NCI-H128 (cell line): ENCODE measurements around the gene FAM83E.
A peak's percentile ranks its signal among the peaks of the same experiment; 100 is the strongest.

Experiments used
- DNase-seq: peaks from one replicate; lab custom pipeline; 2025; ENCODE audit not compliant: unreplicated experiment; lab: John Stamatoyannopoulos, UW

FAM83E gene

DNA sequence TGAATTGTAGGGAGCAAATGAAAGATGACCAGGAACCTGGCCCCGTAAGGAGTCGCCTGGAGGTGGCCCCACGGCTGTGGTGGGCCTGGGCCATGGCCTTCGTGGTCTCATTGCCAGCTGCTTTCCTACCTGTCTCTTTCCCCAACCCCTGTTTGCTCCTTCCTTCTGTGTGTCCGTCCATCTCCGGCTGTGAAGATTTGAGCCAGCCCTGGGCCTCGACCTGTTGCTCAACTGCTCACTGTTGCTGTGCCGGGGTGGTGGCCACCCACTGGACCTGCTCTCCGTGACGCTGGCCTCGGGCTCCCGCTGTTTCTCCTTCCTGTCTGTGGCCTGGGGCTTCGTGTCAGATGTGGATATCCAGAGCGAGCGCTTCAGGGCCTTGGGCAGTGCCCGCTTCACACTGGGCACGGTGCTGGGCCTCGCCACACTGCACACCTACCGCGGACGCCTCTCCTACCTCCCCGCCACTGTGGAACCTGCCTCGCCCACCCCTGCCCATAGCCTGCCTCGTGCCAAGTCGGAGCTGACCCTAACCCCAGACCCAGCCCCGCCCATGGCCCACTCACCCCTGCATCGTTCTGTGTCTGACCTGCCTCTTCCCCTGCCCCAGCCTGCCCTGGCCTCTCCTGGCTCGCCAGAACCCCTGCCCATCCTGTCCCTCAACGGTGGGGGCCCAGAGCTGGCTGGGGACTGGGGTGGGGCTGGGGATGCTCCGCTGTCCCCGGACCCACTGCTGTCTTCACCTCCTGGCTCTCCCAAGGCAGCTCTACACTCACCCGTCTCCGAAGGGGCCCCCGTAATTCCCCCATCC, 13.8 kb upstream of the FAM83E start:
- no peak for DNase-seq

DNA sequence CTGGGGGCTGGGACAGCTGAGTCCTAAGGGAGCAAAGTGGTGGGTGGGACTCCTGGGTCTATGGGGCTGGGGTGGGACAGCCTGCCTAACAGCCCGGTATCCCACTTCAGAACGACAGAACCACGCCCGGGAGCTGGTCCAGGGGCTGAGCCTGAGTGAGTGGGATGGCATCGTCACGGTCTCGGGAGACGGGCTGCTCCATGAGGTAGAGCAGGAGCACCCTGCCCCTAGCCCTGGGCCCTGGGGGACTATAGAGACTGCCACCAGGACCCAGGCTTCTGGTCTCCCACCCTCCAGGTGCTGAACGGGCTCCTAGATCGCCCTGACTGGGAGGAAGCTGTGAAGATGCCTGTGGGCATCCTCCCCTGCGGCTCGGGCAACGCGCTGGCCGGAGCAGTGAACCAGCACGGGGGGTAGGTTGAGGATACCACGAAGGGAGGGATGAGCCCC, 13.0 kb upstream of the FAM83E start:
- no peak for DNase-seq

DNA sequence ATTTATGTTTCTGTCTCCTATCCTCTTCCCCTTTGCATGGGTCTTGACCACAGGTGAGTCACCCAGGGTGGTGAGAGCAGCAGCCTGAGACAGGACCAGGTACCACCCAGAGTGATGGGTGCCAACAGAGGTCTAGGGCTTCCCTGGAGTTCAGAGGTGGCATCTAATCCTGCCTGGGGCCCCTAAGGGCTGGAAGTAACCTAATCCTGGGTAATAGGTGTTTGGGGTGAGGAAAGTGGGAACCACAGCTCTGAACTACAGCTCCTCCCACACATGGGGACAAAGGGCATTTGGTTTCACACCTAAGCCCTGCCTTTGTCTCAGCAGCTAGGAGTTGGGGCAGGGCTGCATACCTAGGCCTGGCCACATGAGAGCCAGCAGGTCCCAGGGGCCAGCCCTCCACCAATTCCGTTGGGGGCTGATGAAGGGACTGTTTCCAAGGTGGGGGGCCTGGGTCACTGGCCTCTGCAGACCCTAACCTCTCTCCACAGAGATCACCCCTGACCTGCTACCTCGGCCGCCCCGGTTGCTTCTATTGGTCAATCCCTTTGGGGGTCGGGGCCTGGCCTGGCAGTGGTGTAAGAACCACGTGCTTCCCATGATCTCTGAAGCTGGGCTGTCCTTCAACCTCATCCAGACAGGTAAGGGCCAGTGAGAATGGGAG, 12.5 kb upstream of the FAM83E start:
- DNase-seq, result no peak

DNA sequence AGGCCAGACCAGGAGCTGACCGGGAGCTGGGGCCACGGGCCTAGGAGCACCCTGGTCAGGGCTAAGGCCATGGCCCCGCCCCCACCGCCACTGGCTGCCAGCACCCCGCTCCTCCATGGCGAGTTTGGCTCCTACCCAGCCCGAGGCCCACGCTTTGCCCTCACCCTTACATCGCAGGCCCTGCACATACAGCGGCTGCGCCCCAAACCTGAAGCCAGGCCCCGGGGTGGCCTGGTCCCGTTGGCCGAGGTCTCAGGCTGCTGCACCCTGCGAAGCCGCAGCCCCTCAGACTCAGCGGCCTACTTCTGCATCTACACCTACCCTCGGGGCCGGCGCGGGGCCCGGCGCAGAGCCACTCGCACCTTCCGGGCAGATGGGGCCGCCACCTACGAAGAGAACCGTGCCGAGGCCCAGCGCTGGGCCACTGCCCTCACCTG, 11.0 kb upstream of the FAM83E start:
- no peak for DNase-seq

DNA sequence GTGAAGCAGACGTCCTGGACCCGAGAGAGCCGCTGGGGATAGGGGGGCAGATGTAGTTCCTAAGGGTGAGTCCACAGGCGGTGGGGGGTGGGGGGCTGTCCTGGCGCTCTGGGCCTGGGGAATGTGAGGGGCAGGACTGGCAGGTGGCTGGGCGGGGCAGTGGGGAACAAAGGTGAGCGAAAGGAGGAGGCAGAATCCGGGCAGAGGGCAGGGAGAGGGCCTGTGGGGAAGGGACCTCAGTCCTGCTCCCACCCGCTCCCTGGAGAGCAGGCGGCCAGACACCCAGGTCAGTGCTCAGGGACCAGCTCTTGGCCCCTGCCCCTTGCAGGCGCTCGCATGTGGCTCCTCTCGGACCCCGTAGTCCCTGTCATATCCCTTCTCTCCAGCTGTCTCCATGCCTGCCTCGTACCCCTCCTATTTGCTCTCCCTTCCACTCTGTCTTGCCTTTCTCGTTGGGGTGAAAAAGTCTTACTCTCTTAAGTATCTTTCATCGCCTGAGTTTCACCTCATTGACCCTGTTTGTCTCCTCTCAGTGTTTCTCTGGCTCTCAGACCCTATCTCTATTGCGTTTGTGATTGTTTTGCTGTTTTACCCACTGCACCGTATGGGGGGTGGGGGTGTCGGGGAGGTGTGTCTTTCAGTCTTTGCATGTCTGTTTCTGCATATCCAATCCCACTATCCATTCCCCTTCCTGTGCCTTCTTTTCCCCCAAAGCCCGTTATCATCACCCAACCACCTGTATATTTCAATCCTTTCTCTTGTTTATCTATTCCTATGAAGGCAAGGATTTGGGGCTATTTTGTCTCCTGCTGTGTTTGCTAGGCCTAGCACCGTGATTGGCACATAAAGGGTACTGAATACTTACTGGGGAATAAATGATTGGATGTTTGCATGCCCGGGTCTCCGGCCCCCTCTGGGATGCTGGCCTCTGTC, 10.2 kb upstream of the FAM83E start:
- DNase-seq, result no peak

DNA sequence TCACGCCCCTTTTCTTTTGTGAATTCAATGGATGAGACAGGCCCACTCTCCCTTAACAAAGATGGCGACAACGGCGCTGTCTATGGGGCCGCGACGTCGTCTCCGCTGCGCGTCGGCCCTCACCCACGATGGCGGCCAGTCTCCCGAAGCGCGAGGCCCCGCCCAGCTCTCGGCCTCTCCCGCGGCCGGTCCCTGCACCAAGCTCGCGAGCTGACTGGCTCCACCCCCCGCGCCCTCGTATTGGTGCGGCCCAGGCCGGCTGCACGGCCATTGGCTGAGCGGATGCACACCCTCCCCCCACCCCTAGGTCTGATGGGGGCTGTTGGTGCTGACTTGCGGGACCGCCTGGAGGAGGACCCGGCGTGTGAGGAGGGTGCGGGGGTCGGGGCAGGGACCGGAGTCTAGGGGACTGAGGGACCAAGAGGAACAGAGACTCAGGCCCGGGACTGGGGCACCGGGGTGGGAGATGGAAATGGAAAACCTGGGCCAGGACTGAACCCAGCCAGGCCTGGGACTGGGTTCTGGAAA, 9.3 kb upstream of the FAM83E start:
- DNase-seq, result peak; percentile 96

DNA sequence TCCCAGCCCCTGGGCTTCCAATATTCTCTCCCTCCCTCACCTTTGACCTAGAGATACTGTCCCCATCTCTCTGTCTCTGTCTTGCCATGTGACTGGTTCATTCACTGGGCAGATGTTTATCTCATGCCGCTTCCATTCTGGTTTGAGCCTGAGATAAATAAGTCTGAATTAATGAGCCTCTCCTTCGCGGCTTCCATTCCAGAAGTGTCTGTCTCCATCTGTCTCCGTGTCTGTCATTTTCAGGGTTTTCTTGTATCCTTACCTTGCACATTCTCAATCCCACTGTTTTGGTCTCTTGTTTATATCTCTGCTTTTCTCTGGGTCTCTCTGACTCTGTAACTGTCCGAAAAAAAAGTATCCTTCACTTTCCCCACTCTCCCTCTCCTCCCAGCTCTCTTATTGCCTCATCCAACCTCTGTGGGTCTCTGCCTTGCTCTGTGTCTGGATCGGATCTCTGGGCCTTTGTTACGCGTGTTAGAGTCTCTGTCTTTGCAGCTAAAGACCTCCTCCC, 8.7 kb upstream of the FAM83E start:
- DNase-seq, result no peak

DNA sequence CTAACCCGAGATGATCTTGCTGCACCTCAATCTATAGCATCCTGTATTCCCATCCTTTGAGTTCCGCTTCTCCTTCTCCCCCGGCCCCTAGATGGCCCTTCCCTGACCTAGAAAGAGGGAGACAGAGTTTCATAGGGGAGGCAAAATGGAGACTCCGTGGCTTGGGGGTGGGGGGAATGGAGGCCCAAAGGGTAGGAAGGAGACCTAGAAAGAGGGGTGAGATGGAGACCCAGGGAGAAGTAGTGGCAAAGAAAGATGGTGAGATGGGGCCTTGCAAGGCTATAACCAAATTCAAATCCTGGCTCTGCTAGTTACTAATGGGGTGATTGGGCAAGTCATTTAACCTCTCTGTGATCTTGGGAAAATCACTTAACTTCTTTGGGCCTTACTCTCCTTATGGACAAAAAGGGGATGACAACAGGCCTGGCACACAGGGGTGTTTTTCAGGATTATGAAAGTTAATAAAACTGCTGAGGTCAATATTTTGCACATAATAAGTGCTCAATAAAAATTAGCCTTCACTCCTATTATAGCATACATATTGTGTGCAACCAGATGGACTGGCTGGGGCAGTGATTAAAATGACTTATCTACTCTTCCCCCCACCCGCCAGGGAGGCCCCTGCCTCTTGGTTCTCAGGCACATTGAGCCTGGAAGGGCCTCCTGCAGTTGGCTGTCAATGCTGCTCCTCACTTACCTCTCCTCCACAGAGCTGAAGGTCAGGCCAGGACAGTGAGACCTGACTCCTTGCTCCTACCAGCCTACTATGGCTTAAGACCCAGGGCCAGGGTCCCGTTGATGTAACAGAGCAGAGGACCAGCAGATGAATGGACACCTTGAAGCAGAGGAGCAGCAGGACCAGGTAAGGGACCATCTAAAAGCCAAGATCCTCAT, 5.1 kb upstream of the FAM83E start:
- DNase-seq, result no peak

DNA sequence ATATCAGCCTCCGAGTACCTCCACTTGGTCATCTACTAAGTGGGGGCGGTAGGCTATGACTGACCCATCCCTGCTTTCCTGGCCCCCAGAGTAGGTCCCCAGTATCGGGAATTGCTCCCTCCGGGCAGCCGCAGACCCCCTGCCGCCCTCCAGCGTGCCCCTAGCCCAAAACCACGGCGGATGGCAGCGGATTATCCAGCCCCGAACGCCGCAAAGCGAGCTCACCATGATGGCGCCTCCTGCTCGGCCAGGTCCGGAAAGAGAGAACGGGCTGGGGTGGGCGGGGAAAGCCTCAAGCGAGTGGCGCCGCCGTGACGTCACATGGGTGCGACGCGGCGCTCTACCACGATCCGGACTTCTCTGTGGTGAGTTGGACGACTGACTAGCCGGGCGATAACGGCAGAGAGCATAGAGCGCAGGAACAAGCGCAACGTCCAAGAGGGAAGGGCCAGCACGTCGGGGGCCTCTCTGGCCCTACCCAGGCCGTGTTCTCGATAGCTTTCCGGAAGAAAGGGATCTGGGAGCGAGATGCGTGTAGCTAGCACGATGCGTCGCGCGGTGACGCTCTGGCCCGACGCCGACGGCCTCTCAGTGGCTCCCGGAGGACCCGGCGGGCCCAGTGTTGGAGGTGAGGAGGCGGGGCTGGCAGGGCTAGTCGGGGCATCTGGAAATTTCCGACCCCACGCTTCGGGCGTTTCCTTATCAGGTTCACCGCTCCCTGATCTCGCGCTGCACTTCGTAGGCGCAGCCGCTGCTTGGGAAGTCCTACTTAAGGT, 4.2 kb upstream of the FAM83E start, which contains the start of the genes RPL18 and SPHK2:
TSS of gene RPL18 (minus strand) at position 263 of the 776 bp plus-strand sequence. CDS start at position 228, 35 bp downstream.
TSS of gene SPHK2 (plus strand) at position 591 of the 776 bp plus-strand sequence. CDS start 1,009 bp downstream, outside the sequence.
- DNase-seq, result peak; percentile 98

DNA sequence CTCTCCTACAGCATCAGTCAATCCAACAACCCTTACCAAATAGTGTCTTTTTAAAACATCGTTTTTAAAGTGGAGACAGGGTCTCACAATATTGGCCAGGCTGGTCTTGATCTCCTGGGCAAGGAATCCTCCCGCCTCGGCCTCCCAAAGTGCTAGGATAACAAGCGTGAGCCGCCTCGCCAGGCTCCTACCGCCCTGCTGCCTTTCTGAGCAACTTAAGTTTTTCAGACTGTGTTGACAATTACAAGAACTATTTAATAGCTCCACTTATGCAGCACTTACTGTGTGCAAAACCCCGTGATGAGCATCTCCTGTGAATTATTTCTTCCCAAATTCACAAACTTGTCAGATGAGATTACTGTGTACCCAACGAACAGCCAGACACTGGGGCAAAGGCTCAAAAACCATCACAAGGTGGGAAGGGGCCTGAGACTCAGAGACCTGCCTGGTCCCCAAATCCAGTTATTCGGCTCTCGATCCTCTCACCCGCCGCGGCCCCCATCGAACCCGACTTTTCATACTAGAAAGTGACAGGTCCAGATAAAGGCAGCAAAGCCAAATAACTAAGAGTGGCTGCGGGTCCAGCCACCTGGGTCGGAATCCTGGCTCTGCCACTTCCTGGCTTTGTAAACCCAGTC, 3.5 kb upstream of the FAM83E start:
- no peak for DNase-seq

DNA sequence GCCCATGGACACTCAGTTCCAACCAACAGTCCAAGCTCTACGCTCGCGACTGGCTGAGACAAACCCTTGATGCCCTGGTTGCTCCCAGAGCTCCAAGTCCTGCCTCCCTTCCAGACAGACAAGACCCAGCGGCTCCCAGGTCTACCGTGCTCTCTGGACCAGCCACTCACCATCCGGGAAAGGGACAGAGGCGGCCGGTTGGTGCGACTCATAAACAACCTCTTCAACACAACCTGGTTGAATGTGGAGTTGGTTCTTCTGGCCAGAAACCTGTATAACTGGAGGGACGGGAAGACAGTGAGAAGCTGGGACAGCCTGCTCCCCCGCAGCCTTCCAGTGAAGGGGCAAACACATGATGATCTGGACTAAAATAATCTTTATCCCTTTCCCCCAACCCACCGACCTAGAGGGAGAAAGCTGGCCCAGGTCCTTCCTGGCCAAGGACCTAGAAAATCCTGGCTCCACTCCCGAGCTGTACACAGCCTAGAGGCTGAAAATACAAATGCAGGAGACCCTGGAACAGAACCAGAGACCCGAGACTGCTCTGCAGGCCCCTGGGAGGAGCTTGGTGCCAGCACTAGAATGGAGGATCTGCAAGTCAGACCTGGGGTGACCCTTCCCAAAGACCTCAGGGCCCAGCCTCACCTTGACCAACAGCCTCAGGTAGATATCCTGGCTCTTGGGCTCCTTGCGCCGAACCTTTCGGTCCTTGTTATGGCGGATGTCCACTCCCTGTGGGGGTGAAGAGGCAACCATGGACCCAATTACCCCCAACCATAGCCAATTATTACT, 2.5 kb upstream of the FAM83E start:
- DNase-seq, result no peak

DNA sequence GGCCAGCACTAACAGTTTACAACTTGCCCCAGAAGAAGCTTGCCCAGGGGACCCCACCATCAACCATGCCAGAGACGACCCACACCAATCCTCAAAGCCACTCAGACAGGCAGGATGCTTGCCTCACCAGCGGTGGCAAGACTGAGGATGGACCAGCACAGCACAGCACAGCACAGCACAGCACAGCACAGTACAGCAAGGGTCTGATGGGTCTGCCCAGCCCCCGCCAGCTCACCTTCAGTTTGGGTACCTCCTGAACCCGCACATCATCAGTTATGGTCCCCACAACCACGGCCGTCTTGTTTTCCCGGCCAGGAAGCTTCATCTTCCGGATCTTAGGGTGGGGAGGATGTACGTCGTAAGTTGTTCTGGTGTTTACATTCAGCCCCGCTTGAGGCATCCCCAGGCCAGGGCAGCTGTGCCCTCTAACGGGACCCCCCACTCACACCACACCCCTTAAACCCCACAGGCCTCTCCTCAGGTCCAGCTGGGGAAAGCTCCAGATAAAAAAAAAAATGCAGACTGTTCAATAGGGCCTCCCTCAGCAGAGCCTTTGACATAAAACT, 1.7 kb upstream of the FAM83E start:
- no peak for DNase-seq

DNA sequence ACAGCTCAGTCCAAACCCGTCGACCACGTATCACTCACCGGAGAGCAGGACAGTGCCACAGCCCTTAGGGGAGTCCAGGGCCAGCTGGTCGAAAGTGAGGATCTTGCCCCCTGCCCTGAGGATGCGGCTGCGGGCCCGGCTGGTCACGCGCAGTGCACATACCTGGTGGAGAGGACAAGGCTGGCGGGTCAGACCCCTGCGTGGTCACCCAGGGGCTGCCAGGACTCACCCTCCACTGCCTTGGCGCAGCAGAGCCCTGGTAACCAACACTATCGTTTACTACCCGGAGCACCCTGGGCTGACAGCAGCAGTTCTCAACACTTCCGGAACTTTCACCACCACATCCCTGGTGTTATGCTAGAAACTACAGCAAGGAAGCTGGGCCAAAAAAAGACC, 1.2 kb upstream of the FAM83E start:
- no peak for DNase-seq

DNA sequence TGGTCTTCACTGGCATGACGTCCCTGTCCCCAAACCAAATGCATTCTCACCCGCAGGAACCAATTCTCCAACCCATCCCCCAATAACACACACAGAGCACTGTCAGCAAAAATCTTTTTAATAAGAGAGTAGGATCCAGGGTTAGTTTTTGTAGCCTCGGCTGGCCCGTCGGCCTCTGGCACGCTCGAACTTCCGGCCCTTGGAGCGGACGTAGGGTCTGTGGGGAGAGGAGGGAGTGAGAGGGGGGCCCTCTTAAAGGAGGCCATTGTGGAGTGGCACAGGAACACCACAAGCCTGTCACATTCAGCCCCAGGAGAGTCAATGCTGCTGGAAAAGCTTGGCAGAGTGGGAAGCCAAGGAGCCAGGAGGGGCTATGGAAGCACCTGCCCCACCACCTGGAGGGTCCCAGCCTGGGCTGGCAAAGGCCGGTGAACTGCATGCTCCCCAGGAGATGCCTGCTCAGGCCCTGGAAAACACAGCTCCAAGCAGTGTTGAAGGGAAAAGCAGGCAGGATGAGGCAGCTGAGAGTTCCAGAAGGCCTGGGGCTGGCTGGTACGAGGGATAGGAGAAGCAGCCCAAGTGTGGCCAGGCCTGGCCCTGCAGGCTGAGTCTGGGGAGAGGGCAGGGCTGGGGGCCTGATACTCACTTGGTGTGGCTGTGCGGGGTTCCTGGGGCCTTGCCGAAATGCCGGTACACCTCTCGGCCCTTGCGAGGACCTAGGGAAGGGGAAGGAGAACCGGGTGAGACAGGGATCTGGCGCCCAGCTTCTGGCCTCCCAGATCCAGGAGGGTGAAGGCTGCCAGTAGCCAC, 560 bp upstream of the FAM83E start:
- DNase-seq, result no peak

DNA sequence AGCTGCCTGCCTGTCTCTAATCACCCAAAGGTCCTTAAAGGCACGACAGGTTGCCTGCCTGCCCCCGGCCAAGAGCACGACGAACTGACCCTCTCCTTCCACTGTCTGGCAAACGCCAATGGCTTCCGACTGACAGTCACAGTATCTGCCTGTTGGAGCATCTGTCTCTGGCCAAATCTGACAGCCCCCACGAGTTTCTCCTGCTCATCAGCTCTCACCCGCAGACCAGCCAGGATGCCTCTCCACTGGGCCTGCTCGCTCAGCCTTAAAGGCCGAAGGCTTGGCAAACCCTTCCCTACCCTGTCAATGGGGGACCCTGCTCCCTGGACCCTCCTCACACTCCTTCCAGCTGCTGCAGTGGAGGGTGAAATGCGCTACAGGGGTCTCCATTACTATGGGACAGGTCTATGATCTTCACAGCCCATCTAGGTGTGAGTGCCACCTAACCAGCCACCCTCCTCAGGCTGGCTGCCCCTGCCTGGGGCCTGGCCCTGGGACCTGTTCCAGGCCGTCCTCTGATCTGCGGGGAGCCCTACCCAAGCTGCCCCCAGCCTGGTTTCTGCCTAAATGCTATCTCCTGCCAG, 932 bp downstream of the FAM83E start:
- no peak for DNase-seq
